ENCODE data around the gene GPC5. TPM values are rescaled to one million over a fixed set of nuclear protein-coding genes. Genes with fewer than 3 reads are reported as not detected.

Gene GPC5
- total and polyA plus RNA-seq, 2 of the 8 experiments (the other 6 are each of a cell fraction or from before 2014, with no cell fraction given): 0.20 to 0.39 TPM

DNA sequence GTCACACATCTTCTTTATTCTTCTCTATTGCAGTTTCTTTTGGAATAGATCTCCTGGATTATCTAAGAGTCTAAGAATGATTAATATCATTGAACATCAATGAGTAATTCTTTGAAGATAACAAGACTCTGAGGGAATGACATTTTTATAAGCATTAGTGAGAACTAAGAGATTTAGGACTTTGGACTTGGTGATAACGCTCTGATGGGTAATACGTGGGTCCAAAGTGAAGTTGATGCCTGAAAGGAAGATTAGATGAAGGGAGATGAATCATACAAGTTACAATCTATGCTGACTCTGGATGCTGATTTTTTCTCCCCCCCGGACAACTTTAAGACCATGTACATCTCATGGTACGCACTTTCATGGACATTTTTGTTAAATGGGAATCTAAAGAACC, 364.5 kb downstream of the GPC5 start:
- no peak overlapping the region for H2AFZ ChIP-seq (ENCODE audit: low read length)
- no peak overlapping the region for H3K27ac ChIP-seq (ENCODE audit: low read depth, low read length)
- FAIRE-seq (no peak), DNase-seq (ENCODE audit: low read depth in 1 of 2, low spot score in 2 of 2) (no peak)
- WGBS, 2 experiments (ENCODE audit: extremely low coverage in 1 of 2, insufficient coverage in 1 of 2, insufficient read length in 1 of 2, insufficient replicate concordance in 2 of 2, low coverage in 1 of 2, low lambda C conversion rate in 2 of 2, missing lambda C conversion rate in 1 of 2): 90% methylated on average over 4 of the region's 4 CpGs; no CpG with 5 or more reads in 1 of the 2 experiments
- no peaks in the 10 kb centered on the region for H3K4me1 ChIP-seq (replicated peaks in 1 of 4; ENCODE audit: control insufficient read depth in 3 of 4, insufficient read depth in 4 of 4, low read length in 3 of 4)
- no peaks in the 10 kb centered on the region for H3K79me1 ChIP-seq (ENCODE audit: low read depth, low read length)
- H2BK15ac ChIP-seq (ENCODE audit: low read length): no peak overlapping the region
- H3K4me3 ChIP-seq (ENCODE audit: extremely low read depth in 1 of 4, insufficient read depth in 2 of 4, low read depth in 3 of 4, low read length in 4 of 4): no peak overlapping the region
- no peak overlapping the region for H4K5ac ChIP-seq (ENCODE audit: insufficient read length, low read depth, low read length)
- no peaks in the 10 kb centered on the region for H3K23me2 ChIP-seq (ENCODE audit: low read depth, low read length)
- no peaks in the 10 kb centered on the region for H3K36me3 ChIP-seq (ENCODE audit: control insufficient read depth in 2 of 4, insufficient read depth in 4 of 4, low read length in 3 of 4)
- H2BK20ac ChIP-seq (ENCODE audit: low read length): no peak overlapping the region
- no peak overlapping the region for H3K18ac ChIP-seq (ENCODE audit: extremely low read depth, low read length)
- H4K20me1 ChIP-seq (replicated peaks in 1 of 2; ENCODE audit: control insufficient read depth in 1 of 2, insufficient read depth in 2 of 2, low read length in 2 of 2): no peaks in the 10 kb centered on the region
- no peak overlapping the region for H2AK5ac ChIP-seq (ENCODE audit: low read depth, low read length)
- no peak overlapping the region for H3K14ac ChIP-seq (ENCODE audit: insufficient read length)
- no peak overlapping the region for H2BK120ac ChIP-seq (replicated peaks; ENCODE audit: low read depth, low read length)
- no peak overlapping the region for H4K91ac ChIP-seq (replicated peaks; ENCODE audit: insufficient read length, low read length)
- no peaks in the 10 kb centered on the region for H3K27me3 ChIP-seq (replicated peaks in 1 of 4; ENCODE audit: control insufficient read depth in 3 of 4, extremely low read depth in 1 of 4, insufficient read depth in 3 of 4, low read length in 3 of 4)
- POLR2A ChIA-PET (ENCODE audit: partially characterized antibody): no interaction called here
- no peak overlapping the region for H2BK5ac ChIP-seq (ENCODE audit: low read depth, low read length)
- H3K9ac ChIP-seq (replicated peaks in 1 of 4; ENCODE audit: extremely low read depth in 1 of 4, low read depth in 3 of 4, low read length in 3 of 4): no peak overlapping the region
- no peaks in the 10 kb centered on the region for H3K9me3 ChIP-seq (ENCODE audit: insufficient read depth in 2 of 2, low read depth in 1 of 2, low read length in 1 of 2)
- CTCF ChIA-PET (ENCODE audit: partially characterized antibody): interaction anchor here (1.4 kb wide), 1 partner anchor 11 kb away, joined by 3 read pairs; no protein-coding TSS in a partner anchor
- H3K79me2 ChIP-seq (ENCODE audit: control insufficient read depth in 1 of 2, insufficient read depth in 2 of 2, low read length in 2 of 2): no peaks in the 10 kb centered on the region
- H3K4ac ChIP-seq (replicated peaks; ENCODE audit: insufficient read length, low read depth, low read length): no peak overlapping the region
- H3K4me2 ChIP-seq (ENCODE audit: insufficient read depth in 1 of 2, low read depth in 2 of 2, low read length in 2 of 2): no peak overlapping the region
- H3K23ac ChIP-seq (ENCODE audit: insufficient read length): no peak overlapping the region
- H4K8ac ChIP-seq (ENCODE audit: extremely low read depth, insufficient read depth, low read length): no peak overlapping the region
- H2BK12ac ChIP-seq (ENCODE audit: low read depth, low read length): no peak overlapping the region
- no peak overlapping the region for H3K56ac ChIP-seq (replicated peaks; ENCODE audit: insufficient read length, low read depth, low read length)
- TF ChIP-seq CBX8 (IDR thresholded peaks at IDR 0.05; ENCODE audit: borderline replicate concordance, low read depth, low read length) (no peak), HDAC6 (IDR thresholded peaks at IDR 0.05; ENCODE audit: low read depth, low read length) (no peak), ZNF274 (IDR thresholded peaks at IDR 0.05; ENCODE audit: borderline replicate concordance, extremely low read depth, low read length) (no peak), MAFK (IDR thresholded peaks at IDR 0.05; ENCODE audit: low read depth, low read length) (no peak), KDM4A (IDR thresholded peaks at IDR 0.05; ENCODE audit: low read depth, low read length, severe bottlenecking) (no peak), TAF1 (IDR thresholded peaks at IDR 0.05; ENCODE audit: low read depth, low read length) (no peak), SIX5 (IDR thresholded peaks at IDR 0.05; ENCODE audit: low read depth, low read length) (no peak)
- TF ChIP-seq, protein P1, sequence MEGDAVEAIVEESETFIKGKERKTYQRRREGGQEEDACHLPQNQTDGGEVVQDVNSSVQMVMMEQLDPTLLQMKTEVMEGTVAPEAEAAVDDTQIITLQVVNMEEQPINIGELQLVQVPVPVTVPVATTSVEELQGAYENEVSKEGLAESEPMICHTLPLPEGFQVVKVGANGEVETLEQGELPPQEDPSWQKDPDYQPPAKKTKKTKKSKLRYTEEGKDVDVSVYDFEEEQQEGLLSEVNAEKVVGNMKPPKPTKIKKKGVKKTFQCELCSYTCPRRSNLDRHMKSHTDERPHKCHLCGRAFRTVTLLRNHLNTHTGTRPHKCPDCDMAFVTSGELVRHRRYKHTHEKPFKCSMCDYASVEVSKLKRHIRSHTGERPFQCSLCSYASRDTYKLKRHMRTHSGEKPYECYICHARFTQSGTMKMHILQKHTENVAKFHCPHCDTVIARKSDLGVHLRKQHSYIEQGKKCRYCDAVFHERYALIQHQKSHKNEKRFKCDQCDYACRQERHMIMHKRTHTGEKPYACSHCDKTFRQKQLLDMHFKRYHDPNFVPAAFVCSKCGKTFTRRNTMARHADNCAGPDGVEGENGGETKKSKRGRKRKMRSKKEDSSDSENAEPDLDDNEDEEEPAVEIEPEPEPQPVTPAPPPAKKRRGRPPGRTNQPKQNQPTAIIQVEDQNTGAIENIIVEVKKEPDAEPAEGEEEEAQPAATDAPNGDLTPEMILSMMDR (IDR thresholded peaks at IDR 0.05; ENCODE audit: control extremely low read depth in 1 of 3, insufficient read depth in 1 of 3, low read depth in 1 of 3, low read length in 3 of 3): no peak

All from H1 (cell line).